GM12874 (cell line): Measurements from ENCODE around the gene COBL.

ENCODE experiments used
- CTCF ChIP-seq: IDR thresholded peaks from 2 replicates; pipeline ENCODE4 v1.5.1; 2011; ENCODE audit warnings: low read depth, mild to moderate bottlenecking, control low read depth, low read length, moderate library complexity; ENCODE audit not compliant: insufficient read depth

The COBL gene, protein sequence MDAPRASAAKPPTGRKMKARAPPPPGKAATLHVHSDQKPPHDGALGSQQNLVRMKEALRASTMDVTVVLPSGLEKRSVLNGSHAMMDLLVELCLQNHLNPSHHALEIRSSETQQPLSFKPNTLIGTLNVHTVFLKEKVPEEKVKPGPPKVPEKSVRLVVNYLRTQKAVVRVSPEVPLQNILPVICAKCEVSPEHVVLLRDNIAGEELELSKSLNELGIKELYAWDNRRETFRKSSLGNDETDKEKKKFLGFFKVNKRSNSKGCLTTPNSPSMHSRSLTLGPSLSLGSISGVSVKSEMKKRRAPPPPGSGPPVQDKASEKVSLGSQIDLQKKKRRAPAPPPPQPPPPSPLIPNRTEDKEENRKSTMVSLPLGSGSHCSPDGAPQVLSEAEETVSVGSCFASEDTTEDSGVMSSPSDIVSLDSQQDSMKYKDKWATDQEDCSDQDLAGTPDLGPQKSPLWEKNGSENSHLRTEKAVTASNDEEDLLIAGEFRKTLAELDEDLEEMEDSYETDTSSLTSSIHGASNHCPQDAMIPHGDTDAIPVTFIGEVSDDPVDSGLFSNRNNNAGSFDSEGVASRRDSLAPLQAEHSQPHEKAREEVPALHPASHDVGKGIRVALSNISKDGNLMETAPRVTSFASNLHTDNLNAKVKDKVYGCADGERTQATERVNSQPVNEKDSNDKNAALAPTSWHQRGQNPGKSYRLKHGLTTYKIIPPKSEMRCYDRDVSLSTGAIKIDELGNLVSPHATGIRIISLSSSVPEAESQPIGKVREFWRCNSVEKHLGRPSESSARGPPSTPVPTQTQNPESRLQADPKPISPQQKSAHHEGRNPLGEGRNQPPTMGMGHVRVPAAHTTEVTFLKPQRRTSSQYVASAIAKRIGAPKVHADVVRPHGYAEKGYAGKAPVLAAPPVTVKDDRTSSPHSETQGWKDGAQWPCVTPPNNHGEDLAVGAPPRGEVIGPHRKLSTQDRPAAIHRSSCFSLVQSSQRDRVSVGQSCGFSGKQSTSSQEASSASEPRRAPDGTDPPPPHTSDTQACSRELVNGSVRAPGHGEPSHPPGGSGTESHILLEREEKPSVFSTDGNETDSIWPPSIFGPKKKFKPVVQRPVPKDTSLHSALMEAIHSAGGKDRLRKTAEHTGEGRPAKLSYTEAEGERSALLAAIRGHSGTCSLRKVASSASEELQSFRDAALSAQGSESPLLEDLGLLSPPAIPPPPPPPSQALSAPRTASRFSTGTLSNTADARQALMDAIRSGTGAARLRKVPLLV

DNA sequence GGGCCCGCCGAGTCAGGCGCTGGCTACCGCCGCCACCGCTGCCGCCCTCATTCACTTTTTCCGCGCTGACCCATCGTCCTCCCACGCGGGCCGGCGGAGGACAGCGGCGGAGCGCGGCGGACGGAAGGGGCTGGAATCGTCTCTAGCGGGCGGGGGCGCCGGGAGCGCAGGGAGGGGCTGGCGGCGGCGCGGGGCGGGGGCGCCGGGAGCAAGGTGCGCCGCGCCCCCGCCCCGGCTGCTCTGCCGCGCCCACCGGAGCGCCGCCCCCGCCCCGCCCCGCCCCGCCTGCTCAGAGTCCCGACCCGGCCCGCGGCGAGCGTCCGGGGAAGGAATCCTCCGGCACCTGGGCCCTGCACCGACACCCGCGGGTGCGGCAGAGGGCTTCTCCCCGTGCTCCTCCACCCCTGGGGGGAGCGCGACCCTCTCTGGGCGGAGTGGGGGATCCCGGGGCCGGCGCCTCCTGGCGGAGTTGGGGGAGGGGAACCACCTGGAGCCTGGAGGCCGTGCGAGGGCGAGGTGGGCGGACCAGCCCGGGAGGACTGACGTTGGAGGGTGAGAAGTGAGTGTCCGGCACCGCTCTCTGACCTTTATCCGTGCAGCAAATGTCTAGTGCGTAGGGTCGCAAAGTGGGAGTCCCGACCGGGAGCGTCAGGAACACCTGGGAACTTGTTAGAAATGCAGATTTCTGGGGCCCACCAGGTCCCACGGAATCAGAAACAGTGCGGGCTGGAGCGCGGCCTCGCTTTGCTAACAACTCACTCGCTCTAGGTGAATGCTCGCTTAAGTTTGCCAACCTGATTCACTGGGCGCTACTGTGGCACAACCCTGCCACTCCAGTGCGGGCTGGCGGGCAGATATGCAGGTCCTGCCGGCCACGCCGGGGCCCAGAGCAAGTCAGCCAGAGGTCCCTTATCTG lies at the start of gene COBL:
Gene COBL (minus strand): TSS at position 144 of the 916 bp plus-strand sequence. CDS start 176 bp downstream, outside the sequence.
- no peak for TF ChIP-seq CTCF

DNA sequence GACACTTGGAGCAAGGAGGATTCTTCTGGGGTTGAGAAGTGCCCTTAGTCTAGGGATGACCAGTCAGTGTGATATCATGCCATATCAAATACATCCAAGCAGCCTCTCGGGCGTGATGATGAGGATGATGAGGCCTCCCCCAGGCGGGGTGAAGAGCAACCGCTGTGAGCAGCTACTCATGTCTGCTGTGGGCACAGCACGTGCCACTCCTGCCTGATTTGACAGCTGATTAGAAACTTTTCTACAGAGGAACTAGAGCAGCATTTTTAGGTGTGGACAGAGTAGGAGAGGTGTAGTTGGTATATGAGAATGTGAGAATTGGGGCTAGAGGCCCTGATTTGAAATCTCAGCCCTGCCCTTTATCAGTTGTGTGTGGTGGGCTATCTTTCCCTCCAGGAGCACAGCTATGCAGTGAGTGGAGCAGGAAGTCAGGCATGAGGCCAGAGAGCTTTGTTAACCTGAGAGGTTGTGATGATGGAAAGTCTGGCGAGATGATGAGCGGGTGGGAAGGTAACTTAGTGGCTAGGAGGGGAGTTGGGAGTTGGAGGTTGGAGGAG lies 49.6 kb upstream of the COBL start:
- no peak for TF ChIP-seq CTCF

GRCh38 chr7:51357821-51358220 lies 41.2 kb upstream of the COBL start:
- TF ChIP-seq CTCF, result no peak

DNA sequence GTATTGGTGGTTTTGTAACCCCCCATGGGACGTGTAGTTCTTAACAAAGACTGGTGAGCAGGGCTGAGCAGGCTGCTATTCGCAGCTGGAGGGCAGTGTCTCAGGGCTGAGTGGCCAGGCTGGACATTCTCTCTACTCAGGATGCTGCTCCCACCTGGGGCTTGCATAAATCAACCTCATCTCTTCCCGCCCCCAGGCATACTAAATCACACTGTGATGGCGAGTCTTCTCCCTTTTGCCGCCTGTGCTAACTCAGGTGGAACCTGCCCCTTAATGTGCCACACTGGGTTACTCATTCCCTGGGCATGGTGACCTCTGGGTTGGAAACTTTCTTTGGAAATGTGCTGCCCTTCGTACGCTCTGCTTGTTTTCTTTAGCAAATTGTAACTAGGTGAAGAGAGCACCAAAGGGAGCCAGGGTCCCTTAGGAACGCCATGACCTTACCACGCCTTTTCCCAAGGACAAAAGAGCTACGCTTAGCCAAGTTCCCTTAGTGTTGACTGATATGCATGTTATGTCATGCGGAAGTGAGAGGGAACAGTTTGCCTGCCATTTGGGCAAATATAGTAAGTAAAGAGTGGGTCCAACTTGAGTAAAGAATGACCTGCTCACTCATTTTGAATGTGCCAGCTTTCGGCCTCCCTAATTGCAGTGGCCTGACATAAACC lies 40.4 kb upstream of the COBL start:
- TF ChIP-seq CTCF, result no peak

- no peak for TF ChIP-seq CTCF
Measured at GRCh38 chr7:51354897-51355296, 38.3 kb upstream of the COBL start.

GRCh38 chr7:51354434-51354833 lies 37.8 kb upstream of the COBL start:
- no peak for TF ChIP-seq CTCF
